IMR-90 (cell line): Measurements from ENCODE around the gene SNRPF. TPM values are rescaled to one million over a fixed set of nuclear protein-coding genes. Genes with fewer than 3 reads are reported as not detected.

Experiments
- ATAC-seq: fragments of 200-7000 bp; cut with Tn5 transposase; 2 replicates; pipeline ENCODE4 v1.9.1; 2020; ENCODE audit warnings: low read depth, mild to moderate bottlenecking, moderate library complexity
- BruUV-seq: library from RNA; stranded (reverse); fragments of 400-500 nt; replicated peaks from 2 replicates; lab custom pipeline; 2021; lab: Mats Ljungman, UMichigan
- CTCF ChIA-PET: fragments of 300-600 bp; formaldehyde crosslinking; extraction: SDS; loops from one replicate; lab custom pipeline; 2021; ENCODE audit warnings: antibody characterized with exemption; lab: Yijun Ruan, JAX
- POLR2A ChIA-PET: fragments of 300-600 bp; sonication (Branson Sonifier 250); formaldehyde crosslinking; loops from one replicate; lab custom pipeline; 2022; ENCODE audit warnings: antibody characterized with exemption; ENCODE audit not compliant: unreplicated experiment; lab: Charles Lee
- DNase-seq: peaks from one replicate; pipeline ENCODE4 v3.0.0; 2013
- H2AFZ ChIP-seq: replicated peaks from 2 replicates; pipeline ENCODE3; 2013; ENCODE audit warnings: low read length, mild to moderate bottlenecking; ENCODE audit not compliant: poor library complexity
- H2AK5ac ChIP-seq: 2 replicates; pipeline ENCODE4 v1.6.1; 2013; ENCODE audit warnings: low read depth, low read length, inconsistent platforms
- H2AK9ac ChIP-seq: replicated peaks from 2 replicates; pipeline ENCODE3; 2013; ENCODE audit warnings: mild to moderate bottlenecking, low read depth, low read length, moderate library complexity; ENCODE audit not compliant: poor library complexity
- H2BK120ac ChIP-seq: 2 replicates; pipeline ENCODE4 v1.6.1; 2013; ENCODE audit warnings: low read depth, low read length, inconsistent platforms
- H2BK15ac ChIP-seq: 3 replicates; pipeline ENCODE4 v1.6.1; 2013; ENCODE audit warnings: low read depth, low read length, inconsistent platforms
- H2BK20ac ChIP-seq: 2 replicates; pipeline ENCODE4 v1.6.1; 2013; ENCODE audit warnings: low read depth, mild to moderate bottlenecking, inconsistent platforms, low read length, moderate library complexity
- H2BK5ac ChIP-seq: 2 replicates; pipeline ENCODE4 v1.6.1; 2013; ENCODE audit warnings: mild to moderate bottlenecking, low read depth, low read length, inconsistent platforms; ENCODE audit not compliant: poor library complexity, severe bottlenecking
- H3K14ac ChIP-seq: replicated peaks from 2 replicates; pipeline ENCODE4 v1.6.1; 2013; ENCODE audit warnings: low read depth, low read length, inconsistent platforms
- H3K18ac ChIP-seq: 2 replicates; pipeline ENCODE4 v1.6.1; 2013; ENCODE audit warnings: low read depth, low read length, control low read depth
- H3K23ac ChIP-seq: 2 replicates; pipeline ENCODE4 v1.6.1; 2013; ENCODE audit warnings: low read depth, low read length, inconsistent platforms
- H3K27ac ChIP-seq: 2 replicates; pipeline ENCODE4 v1.5.1; 2013; ENCODE audit warnings: mild to moderate bottlenecking, control low read depth, low read length; ENCODE audit not compliant: insufficient read depth
- H3K27me3 ChIP-seq: 2 replicates; pipeline ENCODE4 v1.6.1; 2013; ENCODE audit warnings: low read length; ENCODE audit not compliant: control insufficient read depth, insufficient read depth
- H3K36me3 ChIP-seq: 2 replicates; pipeline ENCODE4 v1.6.1; 2013; ENCODE audit warnings: low read length, mixed read lengths; ENCODE audit not compliant: control insufficient read depth, insufficient read depth
- H3K4ac ChIP-seq: 2 replicates; pipeline ENCODE4 v1.6.1; 2013; ENCODE audit warnings: low read depth, low read length, inconsistent platforms
- H3K4me1 ChIP-seq: 2 replicates; pipeline ENCODE4 v1.6.1; 2013; ENCODE audit warnings: low read length, mixed read lengths; ENCODE audit not compliant: control insufficient read depth, insufficient read depth
- H3K4me2 ChIP-seq: 2 replicates; pipeline ENCODE4 v1.6.1; 2013; ENCODE audit warnings: low read depth, mild to moderate bottlenecking, control low read depth, low read length, moderate library complexity
- H3K4me3 ChIP-seq: 2 replicates; pipeline ENCODE4 v1.5.1; 2013; ENCODE audit warnings: low read depth, mild to moderate bottlenecking, control low read depth, low read length, moderate library complexity; ENCODE audit not compliant: insufficient read depth
- H3K56ac ChIP-seq: 2 replicates; pipeline ENCODE4 v1.6.1; 2013; ENCODE audit warnings: low read length, inconsistent platforms; ENCODE audit not compliant: insufficient read depth; ENCODE audit errors: extremely low read depth
- H3K79me1 ChIP-seq, 2 experiments: 2 replicates each; pipeline ENCODE4 v1.6.1; 2013; ENCODE audit warnings: low read length in 2 of 2, inconsistent platforms in 1 of 2, low read depth in 1 of 2
- H3K9ac ChIP-seq: 2 replicates; pipeline ENCODE4 v1.6.1; 2013; ENCODE audit warnings: low read depth, low read length, control low read depth
- H3K9me1 ChIP-seq: 2 replicates; pipeline ENCODE4 v1.6.1; 2013; ENCODE audit warnings: low read length, inconsistent platforms; ENCODE audit not compliant: insufficient read depth
- H3K9me3 ChIP-seq: 2 replicates; pipeline ENCODE4 v1.6.1; 2013; ENCODE audit warnings: low read length; ENCODE audit not compliant: control insufficient read depth, insufficient read depth
- H4K20me1 ChIP-seq: 2 replicates; pipeline ENCODE4 v1.6.1; 2013; ENCODE audit warnings: low read length, inconsistent platforms; ENCODE audit not compliant: insufficient read depth
- H4K5ac ChIP-seq: 2 replicates; pipeline ENCODE4 v1.6.1; 2013; ENCODE audit warnings: mild to moderate bottlenecking, low read depth, low read length, control low read depth
- H4K8ac ChIP-seq, 2 experiments: 2 replicates each; pipeline ENCODE4 v1.6.1; 2013; ENCODE audit warnings: low read depth in 2 of 2, low read length in 2 of 2, control low read depth in 1 of 2, inconsistent platforms in 1 of 2
- H4K91ac ChIP-seq: 2 replicates; pipeline ENCODE4 v1.6.1; 2013; ENCODE audit warnings: low read depth, low read length, inconsistent platforms; ENCODE audit not compliant: insufficient read depth
- NFE2L2 ChIP-seq: fragments of 150-350 bp; IDR thresholded peaks from 2 replicates; pipeline ENCODE4 v1.6.1; 2016; ENCODE audit warnings: low read depth, mild to moderate bottlenecking, low read length
- POLR2A ChIP-seq: IDR thresholded peaks from 2 replicates; pipeline ENCODE4 v1.6.1; 2012; ENCODE audit warnings: mild to moderate bottlenecking, low read depth, low read length
- RCOR1 ChIP-seq: IDR thresholded peaks from 2 replicates; pipeline ENCODE4 v1.6.1; 2012; ENCODE audit warnings: mild to moderate bottlenecking, low read length, improper control_type of control experiment; ENCODE audit not compliant: insufficient replicate concordance
- dilution Hi-C: fragments of 300-500 bp; cut with HindIII; formaldehyde crosslinking; loops from one replicate; pipeline ENCODE4 v1.14.3; 2018; ENCODE audit warnings: low sequenced_read_pairs; ENCODE audit not compliant: unreplicated experiment
- in situ Hi-C: fragments of 300-500 bp; cut with MboI; formaldehyde crosslinking; loops from 3 replicates; pipeline ENCODE4 v1.14.3; 2019; ENCODE audit warnings: low sequenced_read_pairs, inconsistent platforms, mixed read lengths
- intact Hi-C: fragments of 100-400 bp; cut with micrococcal nuclease; formaldehyde crosslinking; loops from 2 replicates; pipeline ENCODE4 v1.10.0; 2022
- polyA plus RNA-seq, 3 experiments: library from polyadenylated mRNA; depleted of rRNA; stranded (reverse); fragments of >200 nt; gene quantifications; 2 replicates each; pipeline ENCODE4 v1.2.3, GENCODE V29; 2012; ENCODE audit warnings: low replicate concordance in 1 of 3
- total RNA-seq: library from RNA; depleted of rRNA; stranded (reverse); fragments of >200 nt; gene quantifications from 2 replicates; pipeline ENCODE4 v1.2.3, GENCODE V29; 2012
- TF ChIP-seq, protein P1 (sequence below): fragments of 150-350 bp; IDR thresholded peaks from 2 replicates; pipeline ENCODE4 v1.6.1; 2016; ENCODE audit warnings: low read depth, mild to moderate bottlenecking, low read length, moderate library complexity, borderline replicate concordance

Gene SNRPF
- total and polyA plus RNA-seq, 2 of the 4 experiments (the other 2 are of a cell fraction), result 5.0 to 27.9 TPM

DNA sequence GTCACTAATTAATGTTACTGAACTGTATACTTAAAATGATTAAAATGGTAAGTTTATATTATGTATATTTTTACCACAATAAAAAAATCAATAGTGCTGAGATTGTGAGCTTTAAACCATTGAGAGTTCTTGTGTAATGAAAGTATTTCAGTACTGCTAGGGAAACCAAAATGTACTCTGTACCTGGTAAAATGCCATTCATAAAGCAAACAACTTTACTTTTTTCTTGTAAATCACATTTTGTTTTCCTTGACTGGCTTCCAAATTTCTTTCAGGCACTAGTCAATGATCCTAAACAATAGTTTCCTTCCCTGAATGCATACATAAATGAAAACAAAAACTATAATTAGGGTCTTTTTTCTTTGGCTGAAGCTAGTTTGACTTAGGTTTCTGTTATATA, 29.4 kb upstream of the SNRPF start:
- H3K9me3 ChIP-seq, result no peaks in the 10 kb centered on the region
- in situ Hi-C loops (no loop called here), intact Hi-C loops (no loop called here), dilution Hi-C loops (no loop called here)
- no peak overlapping the region for H2AK5ac ChIP-seq
- H2AK9ac ChIP-seq, result no peak overlapping the region
- no peak overlapping the region for H3K18ac ChIP-seq
- H3K14ac ChIP-seq, result no peak overlapping the region
- H3K23ac ChIP-seq, result no peak overlapping the region
- ChIA-PET POLR2A (no interaction called here), CTCF (no interaction called here)
- no peak overlapping the region for H4K91ac ChIP-seq
- H2BK20ac ChIP-seq, result no peak overlapping the region
- no peak overlapping the region for H2BK15ac ChIP-seq
- no peak overlapping the region for H3K4me2 ChIP-seq
- no peaks in the 10 kb centered on the region for H4K20me1 ChIP-seq
- ATAC-seq (no peak), DNase-seq (no peak)
- no peak overlapping the region for H2BK120ac ChIP-seq
- no peaks in the 10 kb centered on the region for H3K9me1 ChIP-seq
- H3K36me3 ChIP-seq, result no peaks in the 10 kb centered on the region
- H3K56ac ChIP-seq, result no peak overlapping the region
- no peak overlapping the region for H4K8ac ChIP-seq
- no peak overlapping the region for H3K4me3 ChIP-seq
- no peak overlapping the region for H3K9ac ChIP-seq
- no peaks in the 10 kb centered on the region for H3K4me1 ChIP-seq
- H2AFZ ChIP-seq, result no peak overlapping the region
- BruUV-seq, result no TSS peak
- H3K27ac ChIP-seq, result no peak overlapping the region
- no peak overlapping the region for H3K4ac ChIP-seq
- H3K79me1 ChIP-seq, result no peaks in the 10 kb centered on the region
- peaks cover 8% of the 10 kb centered on the region; the same call in 1 of the 2 replicates for H3K27me3 ChIP-seq
- no peak overlapping the region for H4K5ac ChIP-seq
- no peak overlapping the region for H2BK5ac ChIP-seq
- TF ChIP-seq, protein P1, sequence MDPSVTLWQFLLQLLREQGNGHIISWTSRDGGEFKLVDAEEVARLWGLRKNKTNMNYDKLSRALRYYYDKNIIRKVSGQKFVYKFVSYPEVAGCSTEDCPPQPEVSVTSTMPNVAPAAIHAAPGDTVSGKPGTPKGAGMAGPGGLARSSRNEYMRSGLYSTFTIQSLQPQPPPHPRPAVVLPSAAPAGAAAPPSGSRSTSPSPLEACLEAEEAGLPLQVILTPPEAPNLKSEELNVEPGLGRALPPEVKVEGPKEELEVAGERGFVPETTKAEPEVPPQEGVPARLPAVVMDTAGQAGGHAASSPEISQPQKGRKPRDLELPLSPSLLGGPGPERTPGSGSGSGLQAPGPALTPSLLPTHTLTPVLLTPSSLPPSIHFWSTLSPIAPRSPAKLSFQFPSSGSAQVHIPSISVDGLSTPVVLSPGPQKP, result no peak
- TF ChIP-seq NFE2L2, result no peak
- no peak for TF ChIP-seq RCOR1
- no peak for TF ChIP-seq POLR2A
